HG02870 (cell line): Measurements from ENCODE around the gene ATP1A4.
"Not testable (repeated sequence)": the region's sequence is repeated elsewhere in the genome, so short reads cannot be mapped to it uniquely, and the experiment has no call there.

ENCODE experiments used
- ATAC-seq: cut with Tn5 transposase; IDR thresholded peaks from one replicate; pipeline ENCODE4 v1.9.1; 2021; ENCODE audit warnings: mild to moderate bottlenecking, moderate library complexity; ENCODE audit not compliant: unreplicated experiment

Gene ATP1A4

DNA sequence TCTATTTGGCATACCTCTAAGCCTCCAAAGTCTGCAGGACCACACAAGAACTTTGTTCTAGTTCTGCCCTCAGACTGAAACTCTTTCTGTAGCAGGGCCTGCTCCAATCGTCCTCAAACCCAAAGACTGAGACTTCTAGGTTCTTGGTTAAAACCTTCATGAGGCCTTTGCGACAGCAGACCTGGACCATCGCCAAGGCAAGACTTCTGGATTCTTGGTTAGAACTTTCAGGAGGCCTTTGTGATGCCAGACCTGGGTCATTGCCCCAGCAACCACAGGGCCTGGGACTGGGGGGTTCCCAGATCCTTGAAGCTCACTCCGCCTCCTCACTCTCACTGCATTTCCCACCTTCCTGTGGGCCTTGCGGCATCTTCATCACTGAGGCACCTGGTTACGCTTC, at the start of gene ATP1A4:
TSS of gene ATP1A4 (plus strand) at position 301 of the 400 bp plus-strand sequence. CDS start 438 bp downstream, outside the sequence.
- ATAC-seq = no peak

DNA sequence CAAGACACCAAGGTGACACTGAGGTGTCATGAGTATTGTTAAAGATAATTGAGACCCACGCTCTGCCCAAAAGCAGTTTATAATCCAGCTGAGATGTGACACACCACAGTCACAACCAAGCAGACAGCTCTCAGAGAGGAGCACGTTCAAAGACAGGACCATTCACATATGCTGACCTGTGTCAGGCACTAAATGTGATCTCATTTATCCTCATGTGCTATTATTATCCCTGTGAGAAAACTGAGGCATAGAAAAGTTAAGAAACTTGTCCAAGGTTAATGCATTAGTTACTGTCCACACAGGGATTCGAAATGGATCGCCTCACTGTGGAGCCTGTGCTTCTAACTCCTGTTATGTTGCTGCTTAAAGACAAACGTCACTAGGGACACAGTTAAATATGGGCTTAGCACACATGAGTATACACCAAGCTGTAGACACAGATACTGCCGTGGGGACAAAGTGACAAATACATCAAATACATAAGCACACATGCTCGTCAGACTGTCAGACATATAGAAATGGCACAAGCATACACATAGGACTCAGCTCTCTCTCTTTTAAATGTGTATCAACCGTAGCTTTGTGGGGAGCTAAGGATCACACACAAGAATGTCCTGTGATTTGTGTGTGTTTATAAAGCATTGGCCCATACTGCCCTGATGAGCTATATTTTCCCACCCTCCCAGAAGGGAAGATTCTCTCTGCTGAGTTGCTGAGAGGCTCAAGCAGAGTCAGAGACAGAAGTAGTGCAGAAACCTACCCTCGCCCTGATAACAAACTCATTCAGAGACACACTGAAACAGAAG, 49.5 kb upstream of the ATP1A4 start:
- no peak for ATAC-seq

DNA sequence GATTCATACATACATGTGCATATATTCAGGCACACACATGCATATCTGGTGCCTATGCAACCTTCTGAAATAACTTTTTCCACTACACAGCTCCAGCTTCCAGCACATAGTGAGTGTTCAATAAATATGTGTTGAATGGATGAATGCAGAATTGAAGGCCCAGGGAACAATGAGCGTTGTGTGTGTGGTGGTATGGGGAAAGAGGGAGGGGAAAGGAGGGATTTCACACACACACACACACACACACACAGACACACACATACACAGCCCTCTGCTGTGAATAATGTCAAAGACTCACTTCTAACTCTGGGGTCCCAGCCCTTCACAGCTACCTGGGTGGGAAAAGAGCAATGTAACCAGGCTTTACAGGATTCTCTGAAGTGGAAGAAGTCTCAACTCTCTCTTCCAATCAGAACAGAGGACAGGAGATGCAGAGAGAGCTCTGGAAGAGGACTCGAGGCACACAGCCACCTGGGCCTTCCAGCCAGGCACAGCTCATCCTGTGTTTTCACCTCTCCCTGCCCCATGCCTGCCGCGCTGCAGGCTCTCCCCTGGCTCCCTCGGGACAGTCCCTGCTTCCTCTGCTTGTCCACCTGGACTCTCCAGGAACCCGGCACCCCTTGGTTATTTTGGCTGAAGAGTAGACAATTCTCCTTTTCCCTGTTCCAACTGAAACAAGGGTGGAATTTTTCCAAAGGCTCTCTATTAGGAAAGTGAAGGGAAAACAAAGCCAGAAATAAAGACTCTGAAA, 47.6 kb upstream of the ATP1A4 start:
- ATAC-seq = no peak

DNA sequence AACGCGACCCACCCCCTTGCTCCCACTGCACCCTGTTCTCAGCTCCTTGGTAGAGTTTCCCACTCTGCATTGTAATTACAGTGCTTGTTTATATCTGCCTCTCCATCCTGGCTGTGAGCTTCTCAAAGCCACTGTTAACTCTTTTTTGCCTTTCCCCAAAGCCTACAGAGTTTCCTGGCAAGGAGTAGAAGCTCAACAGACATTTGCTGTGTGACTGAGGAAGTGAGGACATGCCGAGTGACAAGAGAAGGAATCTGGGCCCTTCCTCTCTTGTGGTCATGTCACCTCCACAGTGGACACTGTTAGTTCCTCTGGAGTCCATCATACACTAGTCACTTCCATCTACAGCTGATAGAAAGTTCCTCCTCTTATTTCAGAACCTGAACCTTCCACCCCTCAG, 46.9 kb upstream of the ATP1A4 start:
- no peak for ATAC-seq

DNA sequence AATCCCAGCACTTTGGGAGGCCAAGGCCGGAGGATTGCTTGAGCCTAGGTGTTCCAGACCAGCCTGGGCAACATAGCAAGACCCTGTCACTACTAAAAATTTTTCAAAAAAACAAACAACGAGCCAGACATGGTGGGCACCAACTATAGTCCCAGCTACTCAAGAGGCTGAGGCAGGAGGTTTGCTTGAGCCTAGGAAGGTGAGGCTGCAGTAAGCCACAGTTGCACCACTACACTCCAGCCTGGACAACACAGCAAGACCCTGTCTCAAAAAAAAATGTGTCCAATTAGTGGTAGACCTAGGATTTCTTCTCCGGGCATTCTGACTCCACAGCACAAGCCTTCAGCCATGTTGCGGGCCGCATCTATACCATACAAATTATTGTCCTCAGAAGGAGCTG, 46.2 kb upstream of the ATP1A4 start:
- no peak for ATAC-seq

DNA sequence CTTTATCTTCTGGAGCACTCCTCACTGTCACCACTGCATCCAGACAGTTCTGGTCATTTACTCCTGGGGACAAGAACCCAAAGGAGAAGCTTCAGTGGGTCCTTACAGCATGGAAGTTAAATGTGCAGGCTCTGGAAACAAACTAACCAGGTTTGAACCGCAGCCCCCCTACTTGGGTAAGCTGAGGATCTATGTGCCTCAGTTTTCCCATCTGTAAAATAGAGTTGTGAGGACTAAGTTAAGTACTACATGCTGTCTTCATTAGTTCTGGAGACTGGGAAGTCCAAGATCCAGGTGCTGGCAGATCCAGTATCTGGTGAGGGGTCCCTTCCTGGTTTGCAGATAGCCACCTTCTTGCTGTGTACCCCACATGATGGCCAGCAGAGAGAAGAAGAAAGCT, 43.9 kb upstream of the ATP1A4 start:
- no peak for ATAC-seq

DNA sequence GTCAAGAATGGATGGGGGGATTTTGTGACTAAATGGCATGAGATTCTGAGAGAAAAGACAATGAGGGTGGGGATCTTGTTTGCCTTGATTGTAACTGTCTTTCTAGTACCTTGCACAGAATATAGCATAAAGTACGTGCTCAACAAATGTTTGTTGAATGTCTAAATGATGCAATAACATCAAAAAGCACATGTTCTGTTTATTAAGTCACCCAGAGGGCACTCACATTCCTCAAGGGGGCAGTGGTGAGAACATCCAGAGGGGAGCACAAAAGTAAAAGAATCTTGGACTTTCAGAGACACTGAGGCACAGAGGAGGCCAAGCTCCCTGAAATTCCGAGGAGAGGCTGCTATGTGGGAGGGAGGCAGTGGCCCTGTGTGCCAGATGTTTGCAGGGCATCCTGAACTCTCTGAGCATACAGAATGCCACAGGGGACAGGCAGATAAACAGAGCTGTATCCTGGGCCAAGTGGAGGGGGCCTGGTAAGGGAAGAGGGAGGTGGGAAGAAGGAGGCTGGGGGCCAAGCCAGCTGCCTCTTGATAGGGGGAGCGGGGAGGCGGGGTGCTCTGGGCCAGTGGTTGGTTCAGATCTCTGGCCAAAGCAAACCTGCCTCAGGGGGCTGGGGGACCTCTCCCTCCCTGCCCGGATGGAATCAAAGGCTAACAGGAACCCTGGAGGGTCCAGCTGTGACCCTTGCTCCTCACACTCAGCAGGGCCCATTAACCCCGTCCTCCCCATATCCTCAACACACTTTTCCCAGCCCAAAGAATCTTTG, 42.3 kb upstream of the ATP1A4 start:
- ATAC-seq = no peak

DNA sequence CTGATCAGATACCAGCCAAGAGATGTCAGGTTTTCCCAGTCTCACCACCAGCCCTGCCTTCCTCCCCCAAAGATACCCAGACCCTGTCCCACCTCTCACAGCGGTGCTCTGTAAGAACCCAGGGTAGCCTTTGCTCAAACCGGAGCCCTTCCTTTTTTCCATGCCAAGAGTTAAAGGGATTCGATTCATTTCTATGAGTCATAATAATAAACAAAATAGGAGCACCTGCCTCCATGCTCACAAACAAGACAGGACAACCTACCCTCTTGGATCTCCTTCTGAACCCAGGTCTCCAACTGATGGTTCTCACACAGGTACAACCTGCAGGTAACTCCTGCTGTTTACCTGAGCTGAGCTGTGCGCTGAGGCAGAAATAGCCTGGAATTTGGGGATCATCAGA, 41.7 kb upstream of the ATP1A4 start:
- ATAC-seq = no peak

DNA sequence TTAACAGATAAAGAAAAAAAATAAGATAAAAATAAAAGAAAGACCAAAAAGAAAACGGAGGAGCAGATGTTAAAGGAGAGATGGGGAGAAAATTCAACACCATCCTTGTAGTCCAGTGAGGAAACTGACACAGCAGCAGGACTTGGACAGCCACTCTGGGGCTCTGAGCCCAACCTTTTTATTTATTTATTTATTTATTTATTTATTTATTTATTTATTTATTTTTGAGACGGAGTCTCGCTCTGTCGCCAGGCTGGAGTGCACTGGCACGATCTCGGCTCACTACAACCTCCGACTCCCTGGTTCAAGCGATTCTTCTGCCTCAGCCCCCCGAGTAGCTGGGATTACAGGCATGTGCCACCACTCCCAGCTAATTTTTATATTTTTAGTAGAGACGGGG, 39.9 kb upstream of the ATP1A4 start:
- not testable (repeated sequence) for ATAC-seq

DNA sequence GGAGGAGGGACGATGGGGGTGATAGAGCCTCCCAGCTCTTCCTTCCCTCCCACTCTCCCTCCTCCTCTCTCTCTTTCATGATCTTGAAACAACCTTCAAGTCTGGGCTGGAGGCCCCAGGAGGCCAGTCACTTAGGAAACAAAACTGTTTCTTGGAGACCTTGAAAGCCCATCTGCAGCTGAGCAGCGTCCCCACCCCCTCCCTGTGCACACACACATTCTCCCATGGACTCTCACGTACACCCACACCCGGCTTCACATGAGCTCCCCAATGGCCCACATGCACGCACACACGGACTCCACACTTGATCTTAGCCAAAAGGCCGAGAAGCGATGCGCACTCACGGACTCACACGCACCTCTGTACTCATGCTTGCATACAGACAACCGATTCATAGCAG, 39.0 kb upstream of the ATP1A4 start:
- ATAC-seq = no peak

DNA sequence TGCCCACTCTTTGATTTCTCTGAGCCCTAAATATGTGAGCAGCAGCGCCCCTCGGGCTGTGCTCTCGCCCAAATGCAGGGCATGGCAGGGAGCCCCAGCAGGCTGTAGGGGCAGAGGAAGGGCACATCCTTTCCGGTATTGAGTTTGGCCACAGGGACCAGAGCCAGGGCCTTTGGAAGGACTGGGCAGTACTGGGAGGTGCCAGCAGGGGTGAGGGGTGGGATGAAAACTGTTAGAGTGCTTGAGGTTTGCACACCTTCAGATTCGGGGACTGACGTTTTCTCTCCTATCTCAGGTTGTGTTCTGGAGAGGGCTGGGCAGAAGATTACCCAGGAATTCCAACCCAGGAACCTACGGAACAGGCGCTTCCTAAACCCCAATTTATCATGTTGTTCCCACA, 38.0 kb upstream of the ATP1A4 start:
- ATAC-seq = no peak

DNA sequence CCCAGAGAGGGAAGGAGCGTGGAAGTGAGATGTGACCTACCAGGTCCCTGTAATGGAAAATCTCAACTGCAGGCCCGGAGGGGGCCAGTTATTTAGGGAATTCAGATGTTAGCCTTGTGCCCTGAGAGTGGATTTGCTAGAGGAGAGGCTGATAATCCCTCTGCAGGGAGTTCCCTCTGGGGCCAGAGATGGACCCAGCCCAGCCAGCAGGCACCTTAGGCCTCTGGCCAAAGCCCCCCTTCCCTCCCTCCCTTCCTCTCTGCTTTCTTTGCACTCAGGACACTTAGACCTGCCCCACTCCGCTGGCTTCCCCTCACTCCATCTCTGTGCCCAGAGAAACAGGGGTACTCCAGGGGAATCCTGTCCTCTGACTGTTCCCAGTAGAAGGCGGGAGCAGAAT, 37.3 kb upstream of the ATP1A4 start:
- ATAC-seq = no peak

DNA sequence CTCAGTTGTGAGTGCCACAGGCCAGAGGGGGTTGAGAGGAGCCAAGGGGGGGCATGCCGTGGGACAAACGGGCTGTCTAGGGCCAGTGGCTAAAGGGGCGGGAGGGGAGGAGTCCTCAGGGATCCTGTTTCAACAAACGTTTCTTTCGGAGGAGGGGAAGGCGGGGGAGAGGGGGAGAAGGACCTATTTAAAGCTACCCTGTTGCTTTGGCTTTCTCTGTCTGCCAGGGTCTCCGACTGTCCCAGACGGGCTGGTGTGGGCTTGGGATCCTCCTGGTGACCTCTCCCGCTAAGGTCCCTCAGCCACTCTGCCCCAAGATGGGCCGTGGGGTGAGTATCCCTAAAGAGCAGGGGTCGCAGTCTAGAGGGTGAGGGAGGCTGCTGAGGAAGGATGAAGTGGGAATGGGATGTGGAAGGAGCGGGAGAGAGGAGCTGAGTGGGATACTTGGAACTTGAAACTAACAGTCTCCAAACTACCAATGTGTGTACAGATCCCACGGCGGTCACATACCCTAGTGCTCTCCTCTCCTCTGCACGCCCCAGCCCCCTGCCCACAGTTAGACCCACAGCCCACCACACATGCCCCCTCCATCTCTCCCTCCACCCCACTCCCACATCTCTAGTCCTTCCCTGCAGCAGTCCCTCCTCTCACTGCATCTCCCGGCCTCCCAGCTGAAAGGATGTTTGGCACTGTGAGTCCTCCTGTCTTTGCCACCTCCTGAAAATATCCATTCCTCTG, 35.7 kb upstream of the ATP1A4 start, which contains the start of gene ATP1A2:
TSS of gene ATP1A2 (plus strand) at position 215 of the 738 bp plus-strand sequence. CDS start at position 318, 103 bp downstream.
- no peak for ATAC-seq

DNA sequence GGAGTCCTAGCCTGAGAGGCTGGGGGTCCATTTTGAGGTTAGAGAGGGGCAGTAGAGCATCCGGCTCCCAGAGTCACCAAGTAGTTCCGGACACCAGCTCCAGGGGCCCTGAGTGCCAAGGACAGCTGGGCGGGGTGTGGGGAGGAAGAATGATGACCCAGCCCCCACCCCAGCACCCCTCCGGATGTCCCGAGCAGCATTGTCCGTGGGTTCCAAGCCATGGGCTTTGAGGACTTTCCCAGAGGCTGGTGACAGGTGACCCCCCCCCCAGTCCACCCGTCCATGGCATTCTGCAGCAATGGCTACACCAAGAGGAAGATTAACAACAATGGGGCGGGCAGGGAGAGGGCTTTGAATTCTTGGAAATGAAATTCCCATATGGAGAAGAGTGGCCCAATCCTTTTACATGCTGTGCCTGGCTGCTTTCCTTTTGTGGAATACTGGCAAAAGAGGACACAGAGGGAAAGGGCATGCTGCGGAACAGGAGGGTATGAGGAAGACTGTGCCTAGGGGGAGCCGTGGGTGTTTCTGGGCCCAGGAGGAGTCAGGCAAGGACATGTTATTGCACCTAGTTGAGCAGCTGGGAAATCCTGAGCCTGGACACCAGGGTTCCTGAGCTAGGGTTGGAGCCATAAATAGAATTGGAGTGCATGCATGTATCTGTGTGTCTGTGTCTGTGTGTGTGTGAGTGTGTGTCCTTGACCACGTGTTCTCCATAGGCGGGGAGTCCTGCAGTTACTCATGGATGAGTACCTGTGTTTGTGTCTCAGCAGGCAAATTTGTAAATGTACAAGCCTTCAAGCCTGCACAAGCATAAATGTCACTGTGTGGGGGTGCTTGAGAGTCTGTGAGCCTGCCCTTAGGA, 34.9 kb upstream of the ATP1A4 start:
- ATAC-seq = no peak

DNA sequence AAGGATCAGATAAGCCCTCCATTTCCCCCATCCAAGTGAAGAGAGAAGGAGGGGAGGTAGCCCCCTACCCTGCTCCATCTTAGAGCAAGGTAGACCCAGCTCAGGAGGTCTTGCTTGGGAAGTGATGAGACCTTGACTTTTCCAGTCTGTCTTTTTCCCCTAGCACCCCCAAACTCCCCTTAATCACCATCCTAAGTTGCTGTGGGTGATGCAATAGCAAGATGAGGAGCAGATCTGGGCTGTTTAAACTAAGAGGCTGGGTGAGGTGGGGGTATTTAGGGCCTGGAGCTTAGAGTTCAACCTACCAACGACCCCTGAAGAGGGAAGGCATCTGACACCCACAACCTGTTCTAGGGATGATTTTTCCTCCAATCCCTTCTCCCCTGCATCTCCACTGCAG, 34.1 kb upstream of the ATP1A4 start:
- no peak for ATAC-seq

DNA sequence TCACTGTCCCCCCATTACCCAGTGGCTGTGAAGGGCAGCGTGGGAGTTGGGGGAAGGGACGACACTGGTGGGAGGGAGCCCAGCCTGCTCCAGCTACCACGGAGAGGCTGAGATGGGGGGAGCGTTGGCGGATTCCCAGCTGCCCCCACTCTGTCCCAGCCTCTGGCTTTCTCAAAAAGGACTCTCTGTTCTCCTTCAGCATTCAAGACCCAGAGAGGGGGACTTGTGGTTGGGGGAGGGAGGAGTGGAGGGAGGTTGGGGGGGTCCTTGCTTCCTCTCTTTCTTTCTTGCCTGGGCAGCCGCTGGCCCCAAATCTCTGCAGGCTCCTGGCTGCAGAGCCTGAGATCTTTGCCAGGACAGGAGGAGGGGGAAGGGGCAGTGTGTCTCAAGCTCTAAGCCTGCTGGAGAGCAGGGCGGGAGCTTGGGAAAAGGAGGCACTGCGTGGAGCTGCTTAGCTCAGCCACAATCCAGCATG, 33.7 kb upstream of the ATP1A4 start:
- no peak for ATAC-seq

DNA sequence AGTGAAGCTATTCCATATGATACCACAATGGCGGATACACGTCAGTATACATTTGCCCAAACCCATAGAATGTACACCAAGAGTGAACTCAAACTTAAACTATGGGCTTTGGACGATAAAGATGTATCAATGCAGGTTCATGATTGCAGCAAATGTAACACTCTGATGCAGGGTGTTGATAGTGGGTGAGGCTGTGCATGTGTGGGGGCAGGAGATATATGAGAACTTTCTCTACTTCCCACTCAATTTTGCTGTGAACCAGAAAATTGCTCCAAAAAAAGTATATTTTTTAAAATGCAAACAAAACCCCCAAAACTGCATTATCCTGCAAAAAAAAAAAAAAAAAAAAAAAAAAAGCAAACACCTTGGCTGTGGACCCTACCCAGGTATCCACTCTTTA, 32.5 kb upstream of the ATP1A4 start:
- ATAC-seq = no peak

DNA sequence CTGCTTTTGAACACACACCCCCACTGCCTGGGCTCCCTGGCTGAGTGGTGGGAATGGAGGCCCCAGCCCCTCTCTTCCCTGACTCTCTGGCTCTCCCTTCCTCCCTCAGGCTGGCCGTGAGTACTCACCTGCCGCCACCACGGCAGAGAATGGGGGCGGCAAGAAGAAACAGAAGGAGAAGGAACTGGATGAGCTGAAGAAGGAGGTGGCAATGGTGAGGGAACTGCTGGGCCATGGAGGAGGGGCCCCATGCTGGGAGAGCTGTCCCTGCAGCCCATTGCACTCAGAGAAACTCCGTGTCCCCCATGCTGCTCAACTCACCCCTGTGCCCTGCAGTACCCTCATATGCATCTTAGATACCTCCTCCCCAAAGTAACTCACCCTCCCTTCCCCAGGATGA, 30.6 kb upstream of the ATP1A4 start:
- ATAC-seq = no peak

DNA sequence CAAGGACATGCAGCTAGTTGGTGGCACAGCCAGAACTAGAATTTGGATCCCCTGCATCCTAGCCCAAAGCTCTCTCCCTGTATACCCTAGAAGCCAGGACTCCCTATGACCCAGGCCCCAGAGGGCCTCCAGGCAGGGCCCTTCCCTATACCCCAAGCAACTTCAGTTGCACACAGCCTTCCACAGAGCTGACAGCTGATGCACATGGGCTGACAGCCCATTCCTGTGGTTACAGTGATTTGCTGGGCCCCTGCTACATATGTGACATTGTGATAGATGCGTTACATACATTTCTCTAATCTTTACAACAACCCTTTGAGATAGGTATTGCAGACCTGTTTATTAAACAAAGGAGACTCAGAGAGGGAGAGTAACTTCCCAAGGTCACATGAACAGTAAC, 30.0 kb upstream of the ATP1A4 start:
- ATAC-seq = no peak
